Measurements from ENCODE around the gene MOV10L1.

The MOV10L1 gene

DNA sequence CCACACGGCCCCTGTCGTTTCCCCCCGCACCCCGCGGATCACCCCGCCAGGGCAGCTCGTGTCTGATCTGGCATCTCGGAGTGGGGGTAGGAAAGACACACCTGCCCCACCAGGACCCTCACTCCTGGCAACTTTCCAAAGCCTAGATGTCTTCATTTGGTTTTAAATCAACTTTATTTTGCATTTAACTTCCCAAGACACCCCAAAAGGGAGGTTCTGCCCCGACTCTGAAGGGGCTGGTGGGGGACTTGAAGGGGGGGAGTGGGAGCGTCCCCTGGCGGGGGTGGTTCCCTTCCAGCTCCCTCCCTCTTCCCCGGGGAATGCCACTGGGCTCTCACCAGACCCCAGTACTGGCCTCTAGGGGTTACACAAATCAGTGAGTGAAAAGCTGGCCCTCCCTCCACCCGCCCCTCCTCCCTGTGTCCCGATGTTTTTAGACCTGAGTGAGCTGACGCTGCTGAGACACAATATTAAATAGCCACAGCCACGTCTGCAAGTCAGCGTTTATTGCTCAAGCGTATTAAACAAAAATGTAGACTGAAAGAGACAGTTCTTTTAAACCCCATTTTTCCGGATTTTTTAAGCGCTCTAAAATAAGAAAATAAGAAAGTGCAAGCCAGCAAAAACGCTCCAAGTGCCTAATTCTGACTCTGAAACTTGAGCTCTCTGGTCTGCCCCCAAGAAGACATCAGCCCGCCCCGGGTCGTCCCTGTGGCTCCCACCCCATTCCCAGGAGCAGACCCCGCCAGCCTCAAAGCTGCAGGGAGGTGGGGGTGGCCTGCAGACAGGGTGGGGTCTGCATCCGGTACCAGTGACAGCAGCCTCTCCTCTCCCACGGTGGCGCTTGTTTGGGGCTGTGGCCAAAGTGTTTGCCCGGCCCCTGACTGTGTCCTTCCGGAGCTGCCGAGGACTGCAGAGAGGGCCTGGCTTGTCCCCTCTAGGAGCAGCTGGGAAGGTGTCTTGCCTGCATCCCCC, 30.6 kb upstream of the MOV10L1 start:
- DNase-seq = no peak

DNA sequence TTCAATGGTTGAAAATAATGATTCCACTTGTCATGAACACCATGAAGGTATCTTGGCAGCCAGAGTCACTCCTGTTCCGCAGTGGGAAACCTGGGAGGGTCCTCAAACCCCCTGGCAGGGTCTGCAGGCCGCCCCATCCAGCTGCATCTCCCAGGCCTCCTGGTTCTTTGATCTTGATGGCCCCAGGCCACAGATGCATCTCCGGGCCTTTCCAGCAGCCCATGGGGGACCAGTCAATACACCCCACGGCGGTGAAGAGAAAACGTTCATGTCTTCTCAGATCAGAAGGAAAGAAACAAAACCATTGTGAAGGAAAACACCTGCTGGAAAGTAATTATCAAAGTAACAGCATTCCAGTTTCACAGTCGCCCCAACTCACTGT, 29.9 kb upstream of the MOV10L1 start:
- DNase-seq = no peak

- no peak for DNase-seq
These were observed 29.2 kb upstream of the MOV10L1 start for GRCh38 chr22:50060441-50061140.

DNA sequence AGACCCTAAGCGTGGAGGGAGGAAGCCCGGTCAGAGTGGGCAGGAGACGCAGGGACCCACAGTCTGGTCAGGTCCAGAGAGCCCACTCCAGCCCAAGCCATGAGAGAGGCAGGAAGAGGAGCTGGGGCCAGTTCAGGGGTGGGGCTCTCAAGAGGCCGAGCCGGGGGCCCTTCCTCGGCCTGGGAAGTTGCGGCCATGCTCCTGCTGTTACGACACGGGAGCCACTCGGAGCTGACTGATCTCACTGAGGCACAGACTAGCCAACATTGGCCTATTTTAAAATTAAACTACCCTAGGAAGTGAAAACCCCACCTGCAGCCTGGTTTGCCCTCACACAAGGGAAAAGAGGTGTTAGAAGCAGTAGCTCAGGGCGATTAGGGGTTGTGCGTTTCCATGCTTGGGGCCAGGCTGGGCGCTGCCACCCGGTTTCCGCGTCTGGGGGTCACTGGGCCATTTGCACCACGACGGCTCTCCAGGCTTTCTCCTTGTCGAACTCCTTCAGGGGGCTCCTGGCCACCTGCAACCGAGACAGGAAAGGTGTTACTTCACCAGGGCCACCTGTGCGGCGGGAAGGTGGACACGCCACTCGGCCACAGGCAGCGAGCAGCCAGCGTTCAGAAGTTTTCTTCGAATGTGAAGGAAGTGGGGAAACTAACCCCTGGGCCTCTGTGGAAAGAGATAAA, 28.5 kb upstream of the MOV10L1 start:
- no peak for DNase-seq

DNA sequence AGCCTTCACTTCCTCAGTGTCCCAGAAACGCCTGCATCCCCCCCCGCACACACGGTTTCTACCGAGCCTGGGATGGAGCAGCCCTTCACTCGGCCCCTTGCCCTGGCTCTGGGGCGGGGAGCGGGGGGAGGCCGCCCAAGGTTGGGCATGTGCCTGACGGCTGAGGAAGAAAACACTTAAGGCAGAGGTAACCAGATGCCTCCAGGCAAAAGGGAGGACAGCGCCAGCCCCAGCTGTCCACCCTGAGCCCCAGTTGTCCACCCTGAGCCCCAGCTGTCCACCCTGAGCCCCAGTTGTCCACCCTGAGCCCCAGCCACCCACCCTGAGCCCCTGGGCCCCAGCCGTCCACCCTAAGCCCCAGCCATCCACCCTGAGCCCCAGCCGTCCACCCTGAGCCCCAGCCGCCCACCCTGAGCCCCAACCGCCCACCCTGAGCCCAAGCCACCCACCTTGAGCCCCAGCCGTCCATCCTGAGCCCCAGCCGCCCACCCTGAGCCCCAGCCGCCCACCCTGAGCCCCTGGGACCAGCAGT, 27.9 kb upstream of the MOV10L1 start:
- DNase-seq = no peak

- DNase-seq = no peak
These were observed 27.2 kb upstream of the MOV10L1 start for GRCh38 chr22:50062509-50063135.

GRCh38 chr22:50063589-50064393, 26.0 kb upstream of the MOV10L1 start:
- no peak for DNase-seq

GRCh38 chr22:50064453-50064852, 25.4 kb upstream of the MOV10L1 start:
- DNase-seq = no peak

- DNase-seq = no peak
These were observed 22.6 kb upstream of the MOV10L1 start for GRCh38 chr22:50067244-50067643.

DNA sequence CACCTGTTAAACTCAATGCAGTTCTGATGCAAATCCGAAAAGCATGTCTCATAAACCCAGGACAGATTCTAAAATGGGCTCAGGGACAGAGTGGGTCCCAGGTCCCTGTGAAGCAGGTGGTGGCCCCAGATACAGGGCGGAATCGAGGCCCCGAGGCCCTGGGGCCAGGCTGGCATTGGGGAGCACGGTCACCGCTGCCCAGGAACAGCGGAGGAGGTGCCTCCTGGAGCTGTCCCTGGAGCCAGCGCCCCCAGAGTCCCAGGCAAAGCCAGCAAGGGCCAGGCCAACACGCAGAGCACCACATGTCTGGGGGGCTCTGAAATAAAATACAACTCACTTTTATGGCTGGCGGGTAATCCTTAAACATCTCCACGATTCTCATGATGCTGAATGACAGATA, 21.7 kb upstream of the MOV10L1 start:
- no peak for DNase-seq

GRCh38 chr22:50070366-50070765, 19.4 kb upstream of the MOV10L1 start:
- no peak for DNase-seq

DNA sequence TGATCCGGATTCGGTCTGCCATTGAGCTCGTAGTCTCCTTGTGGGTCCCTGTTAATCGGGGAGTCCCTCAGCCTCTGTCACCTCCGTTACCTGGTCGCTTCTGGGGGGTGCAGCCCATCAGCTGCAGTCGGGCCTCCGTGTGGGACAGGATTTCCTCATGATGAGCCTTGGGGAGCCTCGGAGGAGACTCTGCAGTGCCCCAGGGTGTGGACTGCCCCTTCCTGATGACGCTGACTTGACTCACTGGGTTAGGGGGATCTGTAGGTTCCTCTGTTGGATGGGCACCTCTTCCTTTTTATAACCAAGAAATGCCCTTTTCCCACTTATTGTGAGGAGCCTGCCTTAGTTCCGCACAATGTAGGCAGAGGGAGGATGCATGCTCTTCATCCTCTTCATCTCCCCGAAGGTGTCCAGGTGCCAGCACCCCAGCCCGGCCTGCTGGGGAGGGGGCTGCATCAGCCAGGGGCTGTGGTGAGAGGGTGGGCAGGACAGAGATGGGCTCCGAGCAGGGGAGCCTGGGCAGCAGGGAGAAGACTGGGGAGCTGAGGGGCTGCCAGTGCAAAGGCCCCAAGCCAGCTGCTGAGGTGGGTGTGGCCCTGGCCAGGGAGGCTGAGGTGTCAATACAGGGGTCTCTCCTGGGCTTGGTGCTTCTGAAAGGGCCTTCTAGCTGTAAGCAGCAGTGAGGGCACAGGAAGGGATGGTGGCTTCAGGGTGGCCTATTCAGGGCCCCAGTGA, 18.2 kb upstream of the MOV10L1 start:
- no peak for DNase-seq

DNA sequence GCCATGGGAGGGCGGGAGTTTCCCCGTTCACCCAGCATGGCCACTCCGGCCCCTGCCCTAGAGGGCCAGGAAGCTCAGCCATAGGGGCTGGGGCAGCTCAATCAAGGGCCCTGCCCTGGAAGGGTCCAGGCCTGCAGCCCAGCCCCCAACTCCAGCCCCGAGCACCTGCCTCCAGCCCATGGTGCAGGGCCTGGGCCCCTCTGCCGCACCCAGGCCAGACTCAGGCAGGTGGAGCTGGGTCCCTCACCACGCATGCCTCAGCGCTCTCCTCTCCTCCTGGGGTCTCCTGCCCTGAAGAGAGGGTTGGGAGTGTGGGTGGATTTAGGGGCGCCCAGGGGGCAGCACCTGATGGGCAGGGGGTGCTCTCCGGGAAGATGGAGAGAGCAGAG, 17.6 kb upstream of the MOV10L1 start:
- DNase-seq = no peak

DNA sequence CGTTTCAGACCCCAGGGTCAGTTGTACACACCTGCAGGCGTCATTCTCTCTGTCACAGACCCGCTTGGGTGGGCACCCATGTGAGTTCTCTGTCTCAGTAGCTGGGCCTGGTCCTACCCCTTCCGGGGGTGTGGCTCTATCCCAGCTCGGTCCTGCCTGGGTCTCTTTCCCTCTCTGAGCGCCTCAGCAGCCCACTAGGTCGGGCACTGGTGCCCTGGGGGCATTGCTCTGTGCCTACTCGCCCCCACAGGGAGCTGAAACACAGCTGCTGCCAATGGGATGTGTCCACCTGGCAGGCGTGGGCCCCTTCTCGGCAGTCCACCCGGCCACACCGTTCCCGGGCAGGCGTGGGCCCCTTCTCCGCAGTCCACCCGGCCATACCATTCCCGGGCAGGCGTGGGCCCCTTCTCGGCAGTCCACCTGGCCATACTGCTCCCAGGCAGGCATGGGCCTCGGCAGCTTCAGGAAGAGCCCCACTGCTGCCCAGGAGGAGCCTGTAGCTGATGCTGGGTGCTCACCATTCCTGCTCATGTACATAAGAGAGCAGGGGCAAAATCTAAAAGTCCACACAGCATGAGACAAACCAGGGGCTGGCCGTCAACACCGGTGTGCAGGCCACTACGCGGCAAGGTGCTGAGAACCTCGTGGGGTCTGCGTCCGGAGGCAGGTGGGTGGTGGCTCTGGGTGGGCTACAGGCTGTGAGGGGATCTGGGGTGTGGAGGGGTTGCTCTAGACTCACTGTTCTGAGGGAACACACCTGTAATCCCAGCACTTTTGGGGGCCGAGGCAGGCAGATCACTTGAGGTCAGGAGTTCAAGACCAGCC, 16.9 kb upstream of the MOV10L1 start:
- DNase-seq = no peak

DNA sequence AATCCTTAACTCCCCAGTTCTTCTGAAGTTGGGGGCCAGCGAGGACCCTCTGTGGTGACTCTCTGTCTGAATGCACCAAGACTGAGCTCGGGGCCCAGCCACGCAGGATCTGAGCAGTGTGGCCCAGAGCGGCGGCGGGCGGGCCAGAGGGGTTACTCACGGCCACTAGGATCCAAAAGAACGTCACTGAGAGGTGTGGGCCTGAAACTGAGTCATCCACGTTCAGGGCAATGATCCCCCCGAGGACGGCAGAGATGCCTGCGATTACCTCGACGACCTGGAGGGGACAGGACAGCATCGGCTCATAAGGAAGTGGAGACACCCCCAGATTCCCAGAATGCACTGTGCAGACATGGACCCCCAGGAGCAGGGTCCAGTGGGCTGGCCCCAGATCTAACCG, 15.8 kb upstream of the MOV10L1 start:
- no peak for DNase-seq

- DNase-seq = peak in 1 of 3 experiments; percentile 11
These were observed 15.0 kb upstream of the MOV10L1 start for GRCh38 chr22:50074551-50075530.

- DNase-seq = no peak
These were observed 12.9 kb upstream of the MOV10L1 start for GRCh38 chr22:50076646-50077535.

- no peak for DNase-seq
These were observed 11.6 kb upstream of the MOV10L1 start for GRCh38 chr22:50078246-50078645.

Measured in NCI-H1417 (cell line).